ENCODE data around the gene PCK2. TPM values are rescaled to one million over a fixed set of nuclear protein-coding genes. Genes with fewer than 3 reads are reported as not detected.

The PCK2 gene
- polyA plus RNA-seq, 1 donor from 2014 or later: 1.2 TPM

DNA sequence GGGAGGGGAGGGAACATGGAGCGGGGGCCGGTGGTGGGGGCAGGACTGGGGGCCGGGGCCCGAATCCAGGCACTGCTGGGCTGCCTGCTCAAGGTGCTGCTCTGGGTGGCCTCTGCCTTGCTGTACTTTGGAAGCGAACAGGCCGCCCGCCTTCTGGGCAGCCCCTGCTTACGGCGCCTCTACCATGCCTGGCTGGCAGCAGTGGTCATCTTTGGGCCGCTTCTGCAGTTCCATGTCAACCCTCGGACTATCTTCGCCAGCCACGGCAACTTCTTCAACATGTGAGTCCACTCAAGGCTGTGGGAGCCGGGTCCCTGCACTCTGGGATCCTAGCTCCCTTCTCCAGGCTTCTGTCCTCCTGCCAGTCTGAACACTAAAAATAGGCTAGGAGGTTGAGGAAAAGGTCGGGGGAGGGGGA, 37.4 kb downstream of the PCK2 start (continued):
- TF ChIP-seq, protein P1, sequence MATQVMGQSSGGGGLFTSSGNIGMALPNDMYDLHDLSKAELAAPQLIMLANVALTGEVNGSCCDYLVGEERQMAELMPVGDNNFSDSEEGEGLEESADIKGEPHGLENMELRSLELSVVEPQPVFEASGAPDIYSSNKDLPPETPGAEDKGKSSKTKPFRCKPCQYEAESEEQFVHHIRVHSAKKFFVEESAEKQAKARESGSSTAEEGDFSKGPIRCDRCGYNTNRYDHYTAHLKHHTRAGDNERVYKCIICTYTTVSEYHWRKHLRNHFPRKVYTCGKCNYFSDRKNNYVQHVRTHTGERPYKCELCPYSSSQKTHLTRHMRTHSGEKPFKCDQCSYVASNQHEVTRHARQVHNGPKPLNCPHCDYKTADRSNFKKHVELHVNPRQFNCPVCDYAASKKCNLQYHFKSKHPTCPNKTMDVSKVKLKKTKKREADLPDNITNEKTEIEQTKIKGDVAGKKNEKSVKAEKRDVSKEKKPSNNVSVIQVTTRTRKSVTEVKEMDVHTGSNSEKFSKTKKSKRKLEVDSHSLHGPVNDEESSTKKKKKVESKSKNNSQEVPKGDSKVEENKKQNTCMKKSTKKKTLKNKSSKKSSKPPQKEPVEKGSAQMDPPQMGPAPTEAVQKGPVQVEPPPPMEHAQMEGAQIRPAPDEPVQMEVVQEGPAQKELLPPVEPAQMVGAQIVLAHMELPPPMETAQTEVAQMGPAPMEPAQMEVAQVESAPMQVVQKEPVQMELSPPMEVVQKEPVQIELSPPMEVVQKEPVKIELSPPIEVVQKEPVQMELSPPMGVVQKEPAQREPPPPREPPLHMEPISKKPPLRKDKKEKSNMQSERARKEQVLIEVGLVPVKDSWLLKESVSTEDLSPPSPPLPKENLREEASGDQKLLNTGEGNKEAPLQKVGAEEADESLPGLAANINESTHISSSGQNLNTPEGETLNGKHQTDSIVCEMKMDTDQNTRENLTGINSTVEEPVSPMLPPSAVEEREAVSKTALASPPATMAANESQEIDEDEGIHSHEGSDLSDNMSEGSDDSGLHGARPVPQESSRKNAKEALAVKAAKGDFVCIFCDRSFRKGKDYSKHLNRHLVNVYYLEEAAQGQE (IDR thresholded peaks at IDR 0.05; ENCODE audit: borderline replicate concordance): no peak

DNA sequence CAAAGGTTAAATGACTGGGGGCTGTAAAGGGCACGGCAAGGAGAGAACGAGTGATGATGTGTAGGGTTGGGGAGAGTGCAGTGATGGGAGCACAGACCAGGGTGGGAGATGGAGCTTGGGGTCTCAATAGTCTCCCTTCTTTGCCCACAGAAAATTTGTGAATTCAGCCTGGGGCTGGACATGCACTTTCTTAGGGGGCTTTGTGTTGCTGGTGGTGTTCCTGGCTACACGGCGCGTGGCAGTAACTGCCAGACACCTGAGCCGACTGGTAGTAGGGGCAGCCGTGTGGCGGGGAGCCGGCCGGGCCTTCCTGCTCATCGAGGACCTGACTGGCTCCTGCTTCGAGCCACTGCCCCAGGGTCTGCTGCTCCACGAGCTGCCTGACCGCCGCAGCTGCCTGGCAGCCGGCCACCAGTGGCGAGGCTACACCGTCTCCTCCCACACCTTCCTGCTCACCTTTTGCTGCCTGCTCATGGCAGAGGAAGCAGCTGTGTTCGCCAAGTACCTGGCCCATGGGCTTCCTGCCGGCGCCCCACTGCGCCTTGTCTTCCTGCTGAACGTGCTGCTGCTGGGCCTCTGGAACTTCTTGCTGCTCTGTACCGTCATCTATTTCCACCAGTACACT, 38.1 kb downstream of the PCK2 start:
- H3F3A ChIP-seq (ENCODE audit: insufficient read depth, low read length, poor library complexity, severe bottlenecking): no peaks in the 10 kb centered on the region
- no peak overlapping the region for H3K4me3 ChIP-seq (ENCODE audit: low read length)
- no peaks in the 10 kb centered on the region for H4K20me1 ChIP-seq (ENCODE audit: insufficient read depth)
- H3K79me2 ChIP-seq (replicated peaks; ENCODE audit: insufficient read depth, low read length): no peaks in the 10 kb centered on the region
- no peaks in the 10 kb centered on the region for H3K27me3 ChIP-seq (ENCODE audit: insufficient read depth, low read depth, low read length)
- no peaks in the 10 kb centered on the region for H3K9me3 ChIP-seq (ENCODE audit: low read length)
- H3K9ac ChIP-seq (ENCODE audit: low read length): no peak overlapping the region
- no peaks in the 10 kb centered on the region for H3K36me3 ChIP-seq (ENCODE audit: insufficient read depth, low read length)
- no peak for TF ChIP-seq MXI1 (conservative IDR thresholded peaks at IDR 0.05; ENCODE audit: poor library complexity, severe bottlenecking)
- no peak for TF ChIP-seq EP300 (conservative IDR thresholded peaks at IDR 0.05; ENCODE audit: poor library complexity, severe bottlenecking)
- TF ChIP-seq EZH2 (IDR thresholded peaks at IDR 0.05; ENCODE audit: borderline replicate concordance, insufficient read depth, low read length, poor library complexity, severe bottlenecking): no peak
- no peak overlapping the region for H3K4me2 ChIP-seq (ENCODE audit: low read length)
- H3K27ac ChIP-seq (ENCODE audit: low read length): no peak overlapping the region
- no peak overlapping the region for H2AFZ ChIP-seq (ENCODE audit: low read depth, low read length)
- H3K9me2 ChIP-seq (ENCODE audit: insufficient read depth, low read length): no peaks in the 10 kb centered on the region

DNA sequence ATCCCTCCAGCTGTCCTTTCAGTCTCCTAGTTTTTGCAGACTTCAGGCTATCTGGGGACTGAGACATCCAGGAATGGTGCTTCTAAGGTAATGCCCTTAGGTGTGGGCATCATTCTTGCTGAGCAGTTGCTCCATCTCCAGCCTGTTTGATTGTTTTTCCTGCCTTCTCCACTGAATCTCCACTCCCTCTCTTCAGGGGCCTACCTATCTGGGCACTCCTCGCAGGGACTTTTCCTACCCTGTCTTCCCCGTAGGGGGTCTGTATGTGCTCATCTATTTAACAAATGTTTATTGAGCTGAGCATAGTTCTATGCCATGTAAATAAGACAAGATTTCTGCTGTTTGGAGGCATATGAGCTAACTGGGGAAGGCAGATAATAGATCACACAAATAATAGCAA, 38.9 kb downstream of the PCK2 start:
- Histone ChIP-seq H3K27me3 (ENCODE audit: insufficient read depth, low read depth, low read length) (no peaks in the 10 kb centered on the region), H4K20me1 (ENCODE audit: insufficient read depth) (no peaks in the 10 kb centered on the region), H3K4me2 (ENCODE audit: low read length) (no peak overlapping the region), H3K9me2 (ENCODE audit: insufficient read depth, low read length) (no peaks in the 10 kb centered on the region), H3K9me3 (ENCODE audit: low read length) (no peaks in the 10 kb centered on the region), H2AFZ (ENCODE audit: low read depth, low read length) (no peak overlapping the region), H3K4me3 (ENCODE audit: low read length) (no peak overlapping the region), H3F3A (ENCODE audit: insufficient read depth, low read length, poor library complexity, severe bottlenecking) (no peaks in the 10 kb centered on the region), H3K79me2 (replicated peaks; ENCODE audit: insufficient read depth, low read length) (no peaks in the 10 kb centered on the region), H3K27ac (ENCODE audit: low read length) (no peak overlapping the region), H3K9ac (ENCODE audit: low read length) (no peak overlapping the region), H3K36me3 (ENCODE audit: insufficient read depth, low read length) (no peaks in the 10 kb centered on the region)
- no peak for TF ChIP-seq RAD21 (conservative IDR thresholded peaks at IDR 0.05)
- TF ChIP-seq, protein P1 (IDR thresholded peaks at IDR 0.05; ENCODE audit: borderline replicate concordance): no peak
- no peak for TF ChIP-seq SMC3 (conservative IDR thresholded peaks at IDR 0.05; ENCODE audit: poor library complexity)

Data from neural cell (in vitro differentiated cells).